ENCODE results near the gene TIMP2. TPM values are rescaled to one million over a fixed set of nuclear protein-coding genes. Genes with fewer than 3 reads are reported as not detected.

Gene TIMP2
- total and polyA plus RNA-seq, 2 of the 8 experiments (the other 6 are each of a cell fraction or from before 2014, with no cell fraction given), result 18.2 to 43.3 TPM

DNA sequence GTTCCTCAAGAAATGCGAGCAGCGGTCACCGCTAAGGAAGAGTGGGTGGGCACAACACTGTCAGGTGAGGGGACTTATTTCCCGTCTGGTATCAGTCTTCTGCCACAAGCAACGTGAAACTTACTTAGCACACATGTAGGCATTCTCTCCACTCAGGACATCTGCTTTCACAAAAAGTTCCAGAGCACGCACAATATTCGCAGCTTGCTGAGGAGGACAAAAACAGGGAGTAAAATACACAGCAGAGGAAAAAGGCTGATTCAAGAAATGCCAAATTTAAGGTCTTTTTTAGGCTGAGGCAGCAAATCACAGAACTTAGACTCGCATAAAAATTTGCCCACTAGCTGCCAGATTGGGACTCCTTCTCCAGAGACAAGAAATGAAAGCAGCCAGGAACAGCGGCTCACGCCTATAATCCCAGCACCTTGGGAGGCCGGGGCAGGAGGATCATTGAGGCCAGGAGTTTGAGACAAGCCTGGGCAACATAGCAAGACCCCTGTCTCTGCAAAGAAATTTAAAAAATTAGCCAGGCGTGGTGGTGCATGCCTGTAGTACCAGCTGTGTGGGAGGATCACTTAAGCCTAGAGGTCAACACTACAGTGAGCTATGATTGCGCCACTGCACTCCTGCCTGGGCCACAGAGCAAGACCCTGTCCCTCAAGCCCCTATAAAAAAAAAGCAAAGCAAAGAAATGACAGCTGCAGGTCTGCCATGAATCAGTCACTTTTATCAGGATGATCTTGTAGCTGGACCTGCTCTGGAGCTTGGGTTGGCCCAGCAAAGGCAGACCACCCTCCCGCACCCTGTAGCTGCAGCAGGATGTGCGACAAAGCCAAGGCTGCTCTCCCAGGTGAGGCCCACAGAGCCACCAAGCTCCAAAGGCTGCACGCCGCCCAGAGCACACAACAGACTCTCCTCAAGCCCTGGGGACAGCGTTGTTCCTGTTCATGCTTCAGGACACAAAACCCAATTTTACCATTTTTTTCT lies 105.1 kb downstream of the TIMP2 start (continued):
- TF ChIP-seq SP2 (IDR thresholded peaks at IDR 0.05; ENCODE audit: low read length), result no peak
- TF ChIP-seq RNF2 (IDR thresholded peaks at IDR 0.05; ENCODE audit: borderline replicate concordance, low read depth, low read length, missing control alignments, poor library complexity, severe bottlenecking), result no peak
- no peak for TF ChIP-seq TBP (IDR thresholded peaks at IDR 0.05; ENCODE audit: low read depth, low read length)
- TF ChIP-seq RXRA (IDR thresholded peaks at IDR 0.05; ENCODE audit: insufficient read depth, low read depth, low read length), result no peak
- no peak for TF ChIP-seq MAX (IDR thresholded peaks at IDR 0.05)
- TF ChIP-seq, protein P1, sequence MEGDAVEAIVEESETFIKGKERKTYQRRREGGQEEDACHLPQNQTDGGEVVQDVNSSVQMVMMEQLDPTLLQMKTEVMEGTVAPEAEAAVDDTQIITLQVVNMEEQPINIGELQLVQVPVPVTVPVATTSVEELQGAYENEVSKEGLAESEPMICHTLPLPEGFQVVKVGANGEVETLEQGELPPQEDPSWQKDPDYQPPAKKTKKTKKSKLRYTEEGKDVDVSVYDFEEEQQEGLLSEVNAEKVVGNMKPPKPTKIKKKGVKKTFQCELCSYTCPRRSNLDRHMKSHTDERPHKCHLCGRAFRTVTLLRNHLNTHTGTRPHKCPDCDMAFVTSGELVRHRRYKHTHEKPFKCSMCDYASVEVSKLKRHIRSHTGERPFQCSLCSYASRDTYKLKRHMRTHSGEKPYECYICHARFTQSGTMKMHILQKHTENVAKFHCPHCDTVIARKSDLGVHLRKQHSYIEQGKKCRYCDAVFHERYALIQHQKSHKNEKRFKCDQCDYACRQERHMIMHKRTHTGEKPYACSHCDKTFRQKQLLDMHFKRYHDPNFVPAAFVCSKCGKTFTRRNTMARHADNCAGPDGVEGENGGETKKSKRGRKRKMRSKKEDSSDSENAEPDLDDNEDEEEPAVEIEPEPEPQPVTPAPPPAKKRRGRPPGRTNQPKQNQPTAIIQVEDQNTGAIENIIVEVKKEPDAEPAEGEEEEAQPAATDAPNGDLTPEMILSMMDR (IDR thresholded peaks at IDR 0.05; ENCODE audit: control extremely low read depth in 1 of 3, insufficient read depth in 1 of 3, low read depth in 1 of 3, low read length in 3 of 3), result no peak
- TF ChIP-seq, protein P2, sequence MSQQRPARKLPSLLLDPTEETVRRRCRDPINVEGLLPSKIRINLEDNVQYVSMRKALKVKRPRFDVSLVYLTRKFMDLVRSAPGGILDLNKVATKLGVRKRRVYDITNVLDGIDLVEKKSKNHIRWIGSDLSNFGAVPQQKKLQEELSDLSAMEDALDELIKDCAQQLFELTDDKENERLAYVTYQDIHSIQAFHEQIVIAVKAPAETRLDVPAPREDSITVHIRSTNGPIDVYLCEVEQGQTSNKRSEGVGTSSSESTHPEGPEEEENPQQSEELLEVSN (IDR thresholded peaks at IDR 0.05), result no peak
- no peak for TF ChIP-seq SIN3A (conservative IDR thresholded peaks at IDR 0.05 in 1 of 2, IDR thresholded peaks at IDR 0.05 in 1 of 2; ENCODE audit: low read depth in 1 of 2, low read length in 2 of 2)

Data from H1 (cell line).